Measurements from ENCODE around the gene SAMD9L.

DNA sequence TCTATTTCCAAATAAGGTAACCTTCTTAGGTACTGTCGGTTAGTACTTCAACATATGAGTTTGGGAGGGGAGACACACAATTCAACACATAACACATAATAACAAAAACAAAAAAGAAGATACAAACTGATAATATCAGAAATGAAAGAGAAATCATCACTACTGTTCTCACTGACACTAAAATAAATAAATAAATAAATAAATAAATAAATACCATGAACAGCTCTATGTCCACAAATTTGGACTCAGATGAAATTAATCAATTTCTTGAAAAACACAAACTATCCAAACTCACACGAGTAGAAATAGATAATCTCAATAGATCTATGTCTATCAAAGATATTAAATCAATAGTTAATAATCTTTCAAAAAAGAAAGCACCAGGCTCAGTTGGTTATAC is 24.5 kb upstream of the SAMD9L start:
- TF ChIP-seq, protein P1, sequence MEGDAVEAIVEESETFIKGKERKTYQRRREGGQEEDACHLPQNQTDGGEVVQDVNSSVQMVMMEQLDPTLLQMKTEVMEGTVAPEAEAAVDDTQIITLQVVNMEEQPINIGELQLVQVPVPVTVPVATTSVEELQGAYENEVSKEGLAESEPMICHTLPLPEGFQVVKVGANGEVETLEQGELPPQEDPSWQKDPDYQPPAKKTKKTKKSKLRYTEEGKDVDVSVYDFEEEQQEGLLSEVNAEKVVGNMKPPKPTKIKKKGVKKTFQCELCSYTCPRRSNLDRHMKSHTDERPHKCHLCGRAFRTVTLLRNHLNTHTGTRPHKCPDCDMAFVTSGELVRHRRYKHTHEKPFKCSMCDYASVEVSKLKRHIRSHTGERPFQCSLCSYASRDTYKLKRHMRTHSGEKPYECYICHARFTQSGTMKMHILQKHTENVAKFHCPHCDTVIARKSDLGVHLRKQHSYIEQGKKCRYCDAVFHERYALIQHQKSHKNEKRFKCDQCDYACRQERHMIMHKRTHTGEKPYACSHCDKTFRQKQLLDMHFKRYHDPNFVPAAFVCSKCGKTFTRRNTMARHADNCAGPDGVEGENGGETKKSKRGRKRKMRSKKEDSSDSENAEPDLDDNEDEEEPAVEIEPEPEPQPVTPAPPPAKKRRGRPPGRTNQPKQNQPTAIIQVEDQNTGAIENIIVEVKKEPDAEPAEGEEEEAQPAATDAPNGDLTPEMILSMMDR (IDR thresholded peaks at IDR 0.05), result no peak
- TF ChIP-seq POLR2A (IDR thresholded peaks at IDR 0.05), result no peak
